Neural cell (in vitro differentiated cells): ENCODE results near the gene STKLD1.

Source experiments
- CTCF ChIP-seq: fragments of 450-650 bp; IDR thresholded peaks from 2 replicates; pipeline ENCODE4 v1.5.1; 2014; ENCODE audit warnings: antibody characterized with exemption, mild to moderate bottlenecking, moderate library complexity; ENCODE audit not compliant: poor library complexity, severe bottlenecking
- EP300 ChIP-seq: fragments of 450-650 bp; conservative IDR thresholded peaks from 2 replicates; pipeline ENCODE4 v1.6.1; 2014; ENCODE audit warnings: antibody characterized with exemption, mild to moderate bottlenecking, moderate library complexity; ENCODE audit not compliant: poor library complexity, severe bottlenecking
- EZH2 ChIP-seq: fragments of 200-600, 300-800 bp; shearing (Covaris generic), sonication (generic); IDR thresholded peaks from 2 replicates; pipeline ENCODE4 v1.6.1; 2014; ENCODE audit warnings: antibody characterized with exemption, low read length, borderline replicate concordance, mild to moderate bottlenecking; ENCODE audit not compliant: insufficient read depth, poor library complexity, severe bottlenecking
- POLR2AphosphoS5 ChIP-seq: IDR thresholded peaks from 2 replicates; pipeline ENCODE4 v1.6.1; 2012
- RAD21 ChIP-seq: fragments of 450-650 bp; conservative IDR thresholded peaks from 2 replicates; pipeline ENCODE4 v1.6.1; 2014; ENCODE audit warnings: antibody characterized with exemption, mild to moderate bottlenecking, moderate library complexity
- TAF1 ChIP-seq: IDR thresholded peaks from 2 replicates; pipeline ENCODE4 v1.6.1; 2012; ENCODE audit warnings: low read depth
- TF ChIP-seq, protein P1 (sequence below): IDR thresholded peaks from 2 replicates; pipeline ENCODE4 v1.6.1; 2012; ENCODE audit warnings: borderline replicate concordance

DNA sequence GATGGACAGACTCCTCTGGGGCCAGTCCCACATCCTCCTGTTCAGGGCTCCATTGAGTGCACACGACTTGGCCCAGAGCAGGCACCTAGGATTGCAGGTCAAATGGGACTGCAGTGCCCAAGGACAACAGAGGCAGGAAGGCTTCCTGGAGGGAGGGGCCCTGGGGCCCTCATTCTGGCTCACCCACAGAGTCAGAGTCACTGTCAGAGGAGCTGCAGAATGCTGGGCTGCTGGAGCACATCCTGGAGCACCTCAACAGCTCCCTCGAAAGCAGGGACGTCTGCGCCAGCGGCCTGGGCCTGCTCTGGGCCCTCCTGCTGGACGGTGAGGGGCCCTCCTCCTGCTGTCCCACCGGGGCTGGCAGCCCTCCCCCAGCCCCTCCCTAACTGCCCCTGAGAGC, 26.5 kb downstream of the STKLD1 start:
- no peak for TF ChIP-seq CTCF
- no peak for TF ChIP-seq RAD21
- no peak for TF ChIP-seq POLR2AphosphoS5
- TF ChIP-seq, protein P1, sequence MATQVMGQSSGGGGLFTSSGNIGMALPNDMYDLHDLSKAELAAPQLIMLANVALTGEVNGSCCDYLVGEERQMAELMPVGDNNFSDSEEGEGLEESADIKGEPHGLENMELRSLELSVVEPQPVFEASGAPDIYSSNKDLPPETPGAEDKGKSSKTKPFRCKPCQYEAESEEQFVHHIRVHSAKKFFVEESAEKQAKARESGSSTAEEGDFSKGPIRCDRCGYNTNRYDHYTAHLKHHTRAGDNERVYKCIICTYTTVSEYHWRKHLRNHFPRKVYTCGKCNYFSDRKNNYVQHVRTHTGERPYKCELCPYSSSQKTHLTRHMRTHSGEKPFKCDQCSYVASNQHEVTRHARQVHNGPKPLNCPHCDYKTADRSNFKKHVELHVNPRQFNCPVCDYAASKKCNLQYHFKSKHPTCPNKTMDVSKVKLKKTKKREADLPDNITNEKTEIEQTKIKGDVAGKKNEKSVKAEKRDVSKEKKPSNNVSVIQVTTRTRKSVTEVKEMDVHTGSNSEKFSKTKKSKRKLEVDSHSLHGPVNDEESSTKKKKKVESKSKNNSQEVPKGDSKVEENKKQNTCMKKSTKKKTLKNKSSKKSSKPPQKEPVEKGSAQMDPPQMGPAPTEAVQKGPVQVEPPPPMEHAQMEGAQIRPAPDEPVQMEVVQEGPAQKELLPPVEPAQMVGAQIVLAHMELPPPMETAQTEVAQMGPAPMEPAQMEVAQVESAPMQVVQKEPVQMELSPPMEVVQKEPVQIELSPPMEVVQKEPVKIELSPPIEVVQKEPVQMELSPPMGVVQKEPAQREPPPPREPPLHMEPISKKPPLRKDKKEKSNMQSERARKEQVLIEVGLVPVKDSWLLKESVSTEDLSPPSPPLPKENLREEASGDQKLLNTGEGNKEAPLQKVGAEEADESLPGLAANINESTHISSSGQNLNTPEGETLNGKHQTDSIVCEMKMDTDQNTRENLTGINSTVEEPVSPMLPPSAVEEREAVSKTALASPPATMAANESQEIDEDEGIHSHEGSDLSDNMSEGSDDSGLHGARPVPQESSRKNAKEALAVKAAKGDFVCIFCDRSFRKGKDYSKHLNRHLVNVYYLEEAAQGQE = no peak
- TF ChIP-seq TAF1 = no peak
- no peak for TF ChIP-seq EZH2
- TF ChIP-seq EP300 = no peak
